HG03565 (cell line): ENCODE results near the gene OPCML.

Experiments
- ATAC-seq: cut with Tn5 transposase; IDR thresholded peaks from one replicate; pipeline ENCODE4 v1.9.1; 2021; ENCODE audit warnings: mild to moderate bottlenecking, moderate library complexity; ENCODE audit not compliant: unreplicated experiment

The OPCML gene

GRCh38 chr11:133362916-133363315, 169.4 kb downstream of the OPCML start:
- ATAC-seq = no peak

DNA sequence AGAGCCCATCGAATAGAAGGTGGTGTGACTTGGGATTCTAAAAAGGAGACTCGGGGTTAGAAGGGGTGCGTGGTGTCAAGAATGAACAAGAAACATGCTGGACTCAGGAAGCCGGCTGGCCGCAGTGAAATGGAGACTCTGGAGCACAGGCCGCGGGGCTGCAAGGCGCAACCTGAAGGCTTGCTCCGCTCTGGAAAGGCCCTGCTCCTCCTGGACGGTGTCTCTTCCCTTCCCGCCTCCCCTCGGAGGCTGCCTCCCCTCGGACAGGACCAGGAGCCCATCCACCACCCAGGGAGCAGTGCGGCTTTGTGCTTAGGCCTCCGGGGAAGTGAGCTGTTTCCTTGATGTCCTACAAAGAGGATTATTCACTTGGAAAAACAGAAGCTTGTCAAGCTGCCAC, 170.1 kb downstream of the OPCML start:
- no peak for ATAC-seq

- no peak for ATAC-seq
Observed at GRCh38 chr11:133361689-133361994, 170.7 kb downstream of the OPCML start.

GRCh38 chr11:133360860-133361688, 171.2 kb downstream of the OPCML start:
- no peak for ATAC-seq

DNA sequence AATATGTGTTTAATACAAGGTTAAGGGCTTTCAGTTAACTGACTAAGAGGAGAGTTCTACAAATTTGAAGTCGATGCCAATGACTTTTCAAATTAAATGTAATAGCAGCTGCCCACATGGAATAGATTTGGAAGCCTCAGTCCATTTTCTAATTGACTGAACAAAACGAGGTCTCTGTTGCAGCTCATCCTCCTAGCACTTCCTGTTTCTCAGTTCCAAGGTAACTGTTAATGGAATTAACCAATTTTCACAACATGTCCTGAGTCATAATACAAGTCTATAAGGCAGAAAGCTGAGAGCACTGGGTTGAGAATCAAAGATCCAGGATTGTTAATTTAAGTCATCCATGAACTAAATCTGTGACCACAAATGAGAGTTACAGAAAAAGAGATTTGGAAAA, 177.2 kb downstream of the OPCML start:
- no peak for ATAC-seq

- ATAC-seq = no peak
Observed at GRCh38 chr11:133354069-133354468, 178.2 kb downstream of the OPCML start.

DNA sequence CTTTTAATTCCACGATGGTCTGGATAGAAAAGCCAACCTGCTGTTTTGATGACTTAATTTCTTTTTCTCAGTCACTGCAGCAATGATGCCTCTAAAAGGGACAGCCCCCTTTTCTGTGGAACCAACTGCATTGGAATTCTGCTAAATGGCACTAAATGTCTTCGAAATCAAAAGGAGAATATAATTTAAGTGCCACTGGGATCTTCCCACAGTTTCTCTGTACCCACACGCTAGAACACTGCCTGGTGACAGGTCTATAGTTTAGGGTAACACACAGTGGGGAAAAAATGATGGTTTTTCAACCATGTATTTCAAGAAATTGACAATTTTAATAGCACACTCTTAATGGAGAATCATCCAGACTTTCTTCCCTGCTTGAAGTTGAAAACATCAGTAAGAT, 182.3 kb downstream of the OPCML start:
- ATAC-seq = no peak

GRCh38 chr11:133347988-133348387, 184.3 kb downstream of the OPCML start:
- no peak for ATAC-seq

- ATAC-seq = no peak
Observed at GRCh38 chr11:133346137-133346536, 186.2 kb downstream of the OPCML start.

GRCh38 chr11:133343951-133344350, 188.3 kb downstream of the OPCML start:
- ATAC-seq = no peak

GRCh38 chr11:133339495-133340140, 192.7 kb downstream of the OPCML start:
- ATAC-seq = no peak

- ATAC-seq = no peak
Observed at GRCh38 chr11:133338588-133338987, 193.7 kb downstream of the OPCML start.

DNA sequence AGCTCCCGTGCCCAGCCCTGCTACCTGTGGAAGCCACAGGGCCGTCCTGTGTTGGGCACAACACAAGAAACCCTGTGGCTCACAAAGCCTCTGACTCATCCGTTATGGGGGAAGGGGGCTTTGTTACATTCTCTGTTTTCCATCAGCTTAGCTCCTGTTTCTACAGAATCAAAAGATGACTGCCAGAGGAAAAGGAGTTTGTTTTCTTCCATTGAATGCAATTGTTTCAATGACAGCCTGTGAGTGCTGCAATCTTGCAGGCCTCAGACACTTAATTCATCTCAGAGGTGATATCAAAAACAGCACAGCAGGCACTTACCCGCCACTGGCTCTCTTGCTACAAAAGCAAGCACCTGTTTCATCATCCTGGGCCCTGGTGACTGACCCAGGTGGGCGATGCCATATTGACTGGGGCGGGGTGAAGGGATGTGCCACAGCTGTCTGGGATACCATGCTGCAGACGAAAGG, 194.3 kb downstream of the OPCML start:
- ATAC-seq = no peak

DNA sequence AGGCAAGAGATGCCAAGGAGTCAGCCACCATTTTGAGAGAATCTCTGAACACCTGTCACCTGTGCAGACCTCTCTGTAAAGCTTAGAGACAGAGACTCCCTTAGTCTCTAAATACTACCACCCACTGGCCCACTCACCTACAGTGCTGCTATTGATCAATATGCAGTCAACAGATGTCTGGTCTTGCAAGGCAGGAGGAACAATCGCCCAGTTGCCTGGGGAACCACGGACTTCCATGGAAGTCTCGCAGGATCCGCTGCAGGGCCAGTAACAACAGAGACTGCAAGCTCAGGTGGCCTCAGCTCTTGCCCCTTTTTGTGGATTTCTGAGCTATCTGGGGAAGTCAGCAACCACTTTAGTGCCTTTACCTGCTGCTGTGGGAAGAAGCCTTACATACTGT, 195.1 kb downstream of the OPCML start:
- ATAC-seq = no peak

DNA sequence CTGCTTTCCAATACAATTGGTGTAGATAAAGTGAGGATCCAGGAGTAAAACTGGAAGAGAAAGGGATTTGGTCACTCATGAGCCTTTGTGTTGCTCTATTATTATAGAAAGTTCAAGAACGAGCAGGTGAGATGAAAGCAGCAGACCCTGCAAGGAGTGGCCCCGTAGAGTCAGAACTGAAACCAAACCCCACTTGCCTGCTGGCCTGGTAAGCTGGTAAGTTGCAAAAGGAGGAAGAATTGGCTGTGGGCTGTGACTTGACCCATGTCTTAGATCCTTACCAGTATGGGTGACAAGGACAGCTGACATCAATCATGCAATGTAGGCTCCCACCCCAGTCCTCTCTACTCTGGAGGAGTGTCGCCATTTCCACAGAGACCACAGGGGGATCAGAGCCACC, 201.3 kb downstream of the OPCML start:
- ATAC-seq = no peak

- no peak for ATAC-seq
Observed at GRCh38 chr11:133326849-133327248, 205.5 kb downstream of the OPCML start.

DNA sequence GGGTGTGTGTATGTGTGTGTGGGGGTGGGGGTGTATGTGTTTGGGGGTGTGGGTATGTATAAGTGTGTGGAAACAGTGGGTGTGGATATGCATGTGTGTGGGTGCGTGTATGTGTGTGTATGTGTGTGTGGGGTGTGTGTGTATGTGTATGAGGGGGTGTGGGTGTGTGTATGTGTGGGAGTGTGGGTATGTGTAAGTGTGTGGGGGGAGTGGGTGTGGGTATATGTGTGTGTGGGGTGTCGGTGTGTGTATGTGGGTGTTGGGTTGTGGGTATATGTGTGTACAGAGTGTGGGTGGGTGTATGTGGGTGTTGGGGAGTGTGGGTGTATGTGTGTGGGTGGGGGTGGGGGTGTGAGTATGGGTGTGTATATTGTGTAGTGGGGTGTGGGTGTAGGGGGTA, 206.0 kb downstream of the OPCML start:
- no peak for ATAC-seq

DNA sequence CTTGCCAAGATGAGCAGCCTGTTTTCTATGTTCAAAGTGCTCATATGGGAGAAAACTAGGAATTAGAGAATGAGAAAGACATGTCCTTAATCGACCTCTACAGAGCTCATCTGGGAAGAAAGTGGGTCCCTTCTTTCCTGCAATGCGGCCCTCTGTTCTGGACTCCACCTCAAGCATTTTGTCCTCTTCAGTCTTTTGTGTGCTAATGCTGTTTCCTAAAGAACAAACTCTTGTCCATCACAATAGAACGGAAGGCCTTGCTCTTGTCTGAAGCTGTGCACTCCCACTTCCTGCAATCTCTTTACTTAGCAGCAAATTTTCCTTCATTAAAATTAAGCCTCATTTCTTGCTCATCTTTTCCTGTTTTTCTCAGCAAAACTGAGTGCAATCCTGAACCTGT, 206.6 kb downstream of the OPCML start:
- no peak for ATAC-seq

- no peak for ATAC-seq
Observed at GRCh38 chr11:133323354-133323753, 208.9 kb downstream of the OPCML start.

DNA sequence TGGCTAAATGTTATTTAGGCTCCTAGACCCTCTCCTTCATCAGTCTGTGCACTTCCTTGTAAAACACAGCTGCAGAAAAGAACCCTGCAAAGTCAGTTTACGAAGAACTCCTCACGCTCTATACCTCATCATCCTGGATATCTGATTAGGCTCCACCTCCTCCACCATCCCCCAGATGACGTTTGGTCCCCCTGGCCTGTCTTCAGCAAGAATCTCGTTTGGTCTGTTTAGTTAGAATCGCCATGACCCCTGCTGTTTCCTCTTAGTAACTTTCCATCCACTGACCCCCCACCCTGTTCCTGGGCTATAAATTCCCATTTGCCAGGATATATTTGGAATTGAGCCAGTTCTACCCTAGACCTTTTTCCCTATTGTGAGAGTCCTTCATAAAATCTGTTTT, 214.1 kb downstream of the OPCML start:
- ATAC-seq = no peak

GRCh38 chr11:133311230-133311629, 221.1 kb downstream of the OPCML start:
- no peak for ATAC-seq

GRCh38 chr11:133306019-133306418, 226.3 kb downstream of the OPCML start:
- no peak for ATAC-seq
